Activated CD4-positive, alpha-beta T cell treated with anti-CD3 and anti-CD28 coated beads, Interleukin-10, Interleukin-2, amounts not matched to agents 100 ng/mL and 50 ng/mL, durations not matched to agents 16 hours and 8 hours (primary cell): ENCODE results near the gene PLEKHO2.

ENCODE experiments used
- DNase-seq: peaks from one replicate; pipeline ENCODE4 v3.0.0-alpha.2; 2020

PLEKHO2 gene

DNA sequence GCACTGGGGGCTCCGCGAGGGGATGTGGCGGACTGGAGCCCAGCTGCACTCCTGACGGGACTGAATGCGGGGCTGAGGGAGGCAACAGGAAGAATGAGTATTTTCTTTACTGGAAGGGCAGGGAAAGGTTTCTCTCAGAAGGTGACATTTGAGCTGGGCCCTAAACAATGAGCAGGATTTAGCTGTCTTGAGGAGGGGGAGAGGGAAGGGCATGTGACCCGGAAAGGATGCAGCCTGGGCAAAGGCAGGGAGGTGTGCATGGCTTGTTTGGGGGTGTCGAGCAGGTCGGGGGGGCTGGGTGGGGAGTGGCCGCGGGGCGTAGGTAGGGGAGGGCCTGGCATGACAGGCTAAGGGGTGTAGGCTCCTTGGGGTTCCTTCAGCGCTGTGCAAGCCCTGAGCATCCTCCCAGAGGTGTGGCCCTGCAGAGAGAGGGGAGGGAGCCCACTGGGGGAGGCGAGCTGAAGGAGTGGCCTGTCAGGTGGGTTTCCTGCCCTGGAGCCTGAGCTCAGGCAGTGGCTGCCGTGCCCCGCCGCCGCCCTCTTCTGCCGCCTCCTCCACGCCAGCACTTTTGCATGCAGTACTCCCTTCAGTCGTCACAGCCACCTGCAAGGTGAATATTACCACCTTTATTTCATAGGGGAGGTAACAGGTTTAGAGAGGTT lies 52.8 kb downstream of the PLEKHO2 start:
- DNase-seq = peak; percentile 92

GRCh38 chr15:64895285-64896065 lies 53.8 kb downstream of the PLEKHO2 start:
- peak; percentile 77 for DNase-seq

GRCh38 chr15:64896371-64897069 lies 54.8 kb downstream of the PLEKHO2 start:
- DNase-seq = no peak

GRCh38 chr15:64897345-64897985 lies 55.8 kb downstream of the PLEKHO2 start:
- DNase-seq = no peak

DNA sequence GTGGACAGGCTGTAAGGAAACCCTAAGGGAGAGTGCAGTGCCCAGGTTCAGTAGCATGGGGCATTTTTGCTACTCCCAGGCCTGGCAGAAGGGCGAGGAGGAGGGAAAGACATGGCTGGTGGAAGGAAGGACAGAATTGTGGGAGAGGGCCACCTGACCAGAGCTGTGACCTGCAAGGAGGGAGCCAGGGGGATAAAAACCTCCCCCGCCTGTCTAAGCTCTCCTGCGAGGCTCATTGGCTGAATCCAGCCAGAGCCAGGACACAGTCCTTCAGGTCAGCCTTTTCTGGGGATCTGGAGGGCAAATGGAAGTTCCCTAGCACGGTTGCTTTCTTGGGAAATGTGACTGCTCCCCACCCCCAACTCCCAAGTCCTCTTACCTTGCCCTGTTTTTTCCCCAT lies 56.7 kb downstream of the PLEKHO2 start:
- DNase-seq = no peak

GRCh38 chr15:64901141-64901540 lies 59.4 kb downstream of the PLEKHO2 start:
- DNase-seq = no peak

- no peak for DNase-seq
These were observed 60.2 kb downstream of the PLEKHO2 start for GRCh38 chr15:64901914-64902313.

DNA sequence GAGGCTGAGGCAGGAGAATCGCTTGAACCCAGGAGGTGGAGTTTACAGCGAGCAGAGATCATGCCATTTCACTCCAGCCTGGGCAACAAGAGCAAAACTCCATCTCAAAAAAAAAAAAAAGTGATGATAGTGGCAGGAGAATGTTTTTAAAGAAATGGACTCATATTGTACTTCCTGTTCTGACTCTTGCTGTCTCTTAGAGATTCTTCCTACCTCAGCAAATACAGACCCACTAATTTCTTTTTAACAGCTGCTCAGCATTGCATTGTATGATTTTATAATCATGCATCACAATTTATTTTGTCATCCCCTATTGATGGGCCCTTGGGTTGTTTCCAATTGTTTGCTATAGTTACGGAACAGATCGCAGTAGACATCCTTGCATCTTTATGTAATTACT lies 61.1 kb downstream of the PLEKHO2 start:
- DNase-seq = peak; percentile 31

- DNase-seq = peak; percentile 41
These were observed 61.7 kb downstream of the PLEKHO2 start for GRCh38 chr15:64903326-64903950.

DNA sequence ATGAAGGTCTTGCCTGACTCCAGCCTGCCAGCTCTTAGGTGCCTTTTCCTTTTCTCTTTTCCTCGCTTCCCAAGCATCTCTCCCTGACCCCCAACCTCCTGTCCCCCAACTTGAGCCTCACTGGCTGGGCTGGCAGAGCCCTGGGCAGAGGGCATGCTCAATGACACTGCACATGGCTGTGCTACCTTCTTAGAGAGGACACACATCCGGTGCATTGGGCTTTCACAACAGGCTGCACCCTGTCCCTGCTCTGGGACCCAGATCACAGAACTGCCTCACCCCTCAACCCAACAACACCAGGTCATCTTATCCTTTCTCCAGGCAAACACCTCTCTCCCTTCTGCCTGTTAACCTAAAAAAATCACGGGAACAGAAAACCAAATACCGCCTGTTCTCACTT lies 62.5 kb downstream of the PLEKHO2 start:
- no peak for DNase-seq

DNA sequence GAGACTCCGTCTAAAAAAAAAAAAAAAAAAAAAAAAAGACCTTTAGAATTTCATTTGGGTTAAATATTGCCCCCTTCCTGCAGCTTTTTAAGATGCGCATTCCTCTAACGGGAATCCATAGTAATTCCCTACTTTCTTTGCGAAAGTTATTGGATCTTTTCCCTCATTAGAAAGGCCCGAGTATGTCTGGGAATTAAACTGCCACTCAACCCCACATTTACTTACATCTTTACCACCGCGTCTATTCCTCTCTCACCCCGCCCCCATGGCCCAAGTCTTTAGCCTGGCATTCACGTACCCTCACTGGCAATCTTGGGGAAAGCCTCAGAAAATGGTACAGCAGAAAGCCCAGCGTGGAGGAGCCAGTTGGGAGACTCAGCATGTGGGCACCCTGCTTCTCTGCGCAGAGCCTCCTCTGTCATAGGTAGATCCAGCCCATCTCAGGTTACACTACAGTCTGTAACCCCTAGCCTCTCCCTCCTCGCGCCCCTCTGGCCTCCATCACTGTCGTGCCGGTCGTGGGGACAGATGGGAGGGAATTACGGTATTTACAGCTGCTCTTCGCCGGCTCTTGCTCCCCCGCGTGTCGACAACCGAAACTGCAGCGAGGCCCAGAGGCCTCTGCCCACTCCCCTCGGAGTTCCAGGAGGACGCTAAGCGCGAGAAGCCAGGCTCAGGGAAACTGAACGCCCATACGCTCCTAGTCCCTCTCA lies 63.6 kb downstream of the PLEKHO2 start:
- peak; percentile 85 for DNase-seq

GRCh38 chr15:64905941-64906340 lies 64.2 kb downstream of the PLEKHO2 start:
- no peak for DNase-seq

DNA sequence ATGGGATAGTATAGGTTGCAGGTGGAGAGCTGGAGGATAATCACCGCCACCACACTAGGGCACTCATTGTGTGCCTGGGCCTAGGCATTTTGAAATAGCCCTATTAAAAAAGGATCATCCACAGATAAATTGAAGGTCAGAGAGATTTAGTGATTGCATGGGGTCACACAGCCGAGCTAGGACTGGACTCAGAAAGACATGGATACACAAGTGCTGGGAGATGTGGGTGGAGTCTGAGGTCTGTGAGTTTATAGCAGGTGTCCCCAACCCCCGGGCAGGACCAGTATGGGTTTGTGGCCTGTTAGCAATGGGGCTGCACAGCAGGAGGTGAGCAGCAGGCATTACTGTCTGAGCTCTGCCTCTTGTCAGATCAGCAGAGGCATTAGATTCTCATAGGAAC lies 64.7 kb downstream of the PLEKHO2 start:
- no peak for DNase-seq

GRCh38 chr15:64907991-64908390 lies 66.3 kb downstream of the PLEKHO2 start:
- DNase-seq = no peak

GRCh38 chr15:64909546-64909945 lies 67.8 kb downstream of the PLEKHO2 start:
- DNase-seq = no peak

DNA sequence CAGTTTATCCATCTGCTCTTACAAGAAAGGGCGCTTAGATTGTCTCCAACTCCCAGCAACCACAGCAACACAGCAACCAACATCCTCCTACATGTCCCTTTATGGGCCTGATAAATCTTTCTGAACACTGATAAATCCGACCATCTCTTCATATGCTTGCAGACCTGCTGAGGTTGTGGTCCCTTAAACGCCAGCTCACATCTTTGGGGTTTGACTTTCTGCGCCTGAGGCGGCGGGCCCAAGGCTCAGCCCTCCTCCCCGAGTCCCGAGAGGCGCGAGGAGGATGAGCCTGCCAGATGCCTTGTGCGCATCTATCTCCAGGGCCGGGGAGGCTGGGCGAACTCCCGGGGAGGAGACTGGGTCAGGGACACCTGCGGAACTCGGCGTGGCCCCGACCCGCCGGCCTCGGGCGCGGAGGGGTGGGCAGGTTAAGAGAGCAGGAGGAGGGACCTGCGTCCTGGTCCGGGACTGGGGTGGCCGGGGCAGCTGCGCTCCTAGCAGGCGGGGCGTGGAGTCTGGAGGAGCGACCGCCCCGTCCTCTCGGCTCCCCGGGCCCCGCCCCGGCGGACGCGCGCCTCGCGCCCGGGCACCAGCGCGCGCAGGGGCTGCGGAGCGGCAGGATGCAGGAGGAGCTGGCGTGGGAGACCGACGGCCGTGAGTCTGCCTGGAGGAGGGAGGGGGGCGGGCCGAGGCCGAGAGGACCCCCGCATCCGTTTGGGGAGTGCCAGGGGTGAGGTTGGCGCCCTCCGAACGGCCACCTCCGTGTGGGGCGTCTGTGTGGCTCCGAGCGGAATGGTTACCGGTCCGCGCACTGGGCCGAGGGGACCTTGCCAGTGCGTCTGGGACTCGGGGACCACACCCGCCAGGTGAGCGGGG lies 69.8 kb downstream of the PLEKHO2 start, which contains the start of gene ANKDD1A:
TSS of gene ANKDD1A (plus strand) at position 592 of the 876 bp plus-strand sequence. CDS start at position 621, 29 bp downstream.
- peak; percentile 69 for DNase-seq

DNA sequence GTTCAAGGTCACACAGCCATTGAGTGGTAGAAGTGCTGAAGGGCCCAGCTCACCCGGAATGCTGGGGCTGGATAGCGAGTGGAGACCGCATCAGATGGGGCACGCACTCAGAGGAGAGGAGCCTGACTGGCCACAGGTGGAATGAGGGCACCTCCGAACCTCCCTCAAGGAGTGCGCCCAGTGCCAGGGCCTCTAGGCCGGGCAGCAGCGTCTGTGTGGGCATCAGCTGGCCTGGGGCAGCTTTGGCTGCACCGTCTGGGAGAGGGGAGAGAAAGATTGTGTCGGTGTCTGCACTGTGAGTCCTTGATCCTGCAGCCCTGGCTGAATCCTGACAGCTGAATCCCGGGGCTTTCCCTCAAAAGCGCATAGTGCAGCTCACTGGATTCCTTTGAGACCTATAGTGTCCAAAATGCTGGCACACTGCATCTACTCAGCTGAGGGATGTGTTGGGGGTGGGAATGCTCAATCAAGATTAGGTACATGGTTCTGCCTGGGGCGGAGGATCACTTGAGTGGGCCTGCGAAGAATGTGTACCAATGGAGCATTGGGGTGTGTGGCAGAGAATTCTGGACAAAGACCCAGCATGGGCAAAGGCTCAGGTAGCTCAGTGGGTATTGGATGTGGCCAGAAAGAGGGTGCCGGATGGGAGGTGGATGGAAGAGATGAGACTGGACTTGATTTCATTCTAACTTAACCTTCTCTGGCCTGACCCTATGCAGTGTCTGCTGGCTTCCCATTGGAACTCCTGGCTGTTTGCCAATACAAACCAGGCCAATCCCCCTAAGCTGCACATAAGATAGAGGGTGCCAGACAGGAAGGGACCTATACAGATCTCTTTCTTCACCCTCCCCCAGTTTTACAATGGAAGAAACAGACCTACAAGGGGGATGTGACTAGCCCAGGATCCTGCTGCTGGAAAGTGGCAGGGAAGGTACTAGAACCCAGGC lies 70.9 kb downstream of the PLEKHO2 start:
- no peak for DNase-seq

DNA sequence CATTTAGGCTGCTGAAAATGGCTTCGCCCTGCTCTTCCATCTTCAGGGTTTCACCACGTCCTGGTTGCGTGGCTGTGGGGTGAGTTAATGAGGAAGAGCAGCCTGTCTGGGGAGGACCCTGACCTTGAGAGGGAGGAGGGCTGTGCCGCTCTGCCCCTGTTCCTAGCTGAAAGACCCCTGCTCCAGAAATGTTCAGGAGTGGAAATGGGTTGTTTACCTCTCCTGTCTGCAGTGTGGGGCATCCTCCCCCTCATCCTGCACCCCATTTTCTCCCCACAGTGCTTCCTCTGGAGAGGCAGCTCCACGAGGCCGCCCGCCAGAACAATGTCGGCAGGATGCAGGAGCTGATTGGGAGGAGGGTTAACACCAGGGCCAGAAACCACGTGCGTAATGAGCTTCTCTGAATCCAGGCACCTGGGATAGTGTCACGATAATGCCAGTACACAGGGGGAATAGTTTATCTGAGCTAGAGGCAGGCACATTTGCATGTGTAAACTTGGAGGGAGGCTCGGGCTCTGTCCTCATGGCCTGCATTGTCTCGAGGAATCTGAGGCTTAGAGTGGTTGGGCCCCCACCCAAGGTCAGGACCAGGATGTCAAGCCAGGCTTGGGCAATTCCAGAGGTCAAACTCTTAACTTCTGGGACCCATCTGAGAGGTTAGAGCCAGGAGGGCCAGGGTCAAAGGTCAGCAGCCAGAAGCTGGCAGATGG lies 74.0 kb downstream of the PLEKHO2 start:
- DNase-seq = no peak

- DNase-seq = no peak
These were observed 74.7 kb downstream of the PLEKHO2 start for GRCh38 chr15:64916365-64916764.
